Activated CD8-positive, alpha-beta memory T cell treated with anti-CD3 and anti-CD28 coated beads, Interleukin-2, amount 50 U/mL, for 24 hours (primary cell): Measurements from ENCODE around the gene F2.

ENCODE experiments used
- DNase-seq: peaks from one replicate; pipeline ENCODE4 v3.0.0-alpha.2; 2020; ENCODE audit errors: extremely low read depth

F2 gene

DNA sequence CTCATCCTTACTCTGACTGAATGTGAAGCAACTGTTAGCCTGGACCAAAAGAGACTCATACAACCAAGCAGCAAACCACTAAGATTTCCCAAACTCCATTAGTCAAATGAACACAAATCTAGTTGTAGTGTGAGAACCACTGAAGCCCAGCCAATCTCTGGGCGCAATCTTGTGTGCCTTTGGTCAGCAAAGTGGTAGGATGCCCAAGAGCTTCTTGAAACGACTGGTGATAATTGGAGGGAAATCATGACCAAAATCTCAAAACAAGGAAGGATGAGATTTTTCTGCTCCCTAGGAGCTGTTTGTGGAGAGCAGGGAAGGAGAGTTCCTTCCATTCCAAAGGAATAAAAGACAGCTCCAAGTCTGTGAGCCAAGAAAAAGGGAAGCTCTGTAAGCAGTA, 24.0 kb downstream of the F2 start:
- no peak for DNase-seq

DNA sequence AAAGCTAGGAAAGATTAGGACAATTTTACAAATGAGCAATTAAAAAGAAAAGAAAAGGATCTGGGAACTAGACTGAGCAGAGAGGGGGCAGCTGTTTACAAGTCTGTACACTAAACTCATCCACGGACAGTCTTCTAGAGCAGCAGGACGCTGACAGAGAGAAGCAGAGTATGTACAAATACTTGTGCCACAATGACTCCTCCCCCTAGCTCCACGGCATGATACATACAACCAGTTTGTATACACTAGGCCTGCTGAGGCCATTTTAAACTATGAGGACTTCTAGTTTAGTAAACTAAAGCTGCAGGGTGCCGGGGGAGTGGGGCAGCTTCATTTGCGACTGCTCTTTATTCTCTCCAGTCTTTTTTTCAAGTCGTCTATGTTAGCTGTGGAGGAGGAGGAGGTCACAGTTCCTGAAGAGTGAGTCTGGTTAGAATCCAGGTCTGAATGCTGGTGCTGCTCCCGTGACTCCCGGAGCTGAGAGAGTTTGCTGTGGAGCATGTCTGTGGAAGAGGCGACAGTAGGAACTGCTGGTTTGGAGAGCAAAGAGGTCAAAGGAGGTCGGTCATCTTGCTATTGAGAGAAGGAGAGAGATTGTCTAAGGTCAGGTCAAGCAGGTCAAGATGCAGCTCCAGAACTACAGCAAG, 24.8 kb downstream of the F2 start:
- no peak for DNase-seq

DNA sequence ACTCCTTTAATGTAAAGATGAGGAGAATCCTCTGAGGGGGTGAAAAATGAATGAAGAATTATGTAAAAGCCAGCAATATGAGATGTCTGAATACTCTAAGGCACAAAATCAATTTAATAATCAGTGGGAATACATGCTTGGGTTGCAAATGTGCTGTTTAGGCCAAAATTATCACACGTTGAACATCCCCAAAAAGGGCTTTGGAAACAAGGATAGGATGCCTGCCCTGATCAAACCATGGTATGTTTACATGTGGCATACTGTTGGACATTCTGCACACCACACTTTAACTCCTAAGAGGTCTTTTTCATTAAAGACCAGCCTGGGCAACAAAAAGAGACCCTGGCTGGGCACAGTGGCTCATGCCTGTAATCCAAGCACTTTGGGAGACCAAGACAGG, 26.3 kb downstream of the F2 start:
- no peak for DNase-seq

DNA sequence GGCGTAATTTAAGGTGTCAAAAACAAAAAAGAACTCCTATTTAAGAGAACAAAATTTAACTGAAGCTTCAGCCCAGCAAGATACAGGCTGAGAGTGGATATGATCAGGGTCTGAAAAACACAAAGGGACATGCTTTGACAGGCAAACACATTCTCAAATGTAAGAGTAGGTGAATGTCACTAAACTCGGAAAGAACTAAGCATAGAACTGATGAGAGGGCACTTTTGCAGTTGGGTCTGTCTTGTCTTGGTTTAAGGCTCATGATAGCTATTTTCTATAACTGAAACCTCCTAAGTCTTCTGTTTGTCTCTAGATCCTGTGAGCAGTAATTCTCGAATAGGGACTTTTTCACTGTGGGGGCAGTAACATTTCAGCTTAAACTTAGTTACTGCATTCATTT, 27.0 kb downstream of the F2 start:
- no peak for DNase-seq

DNA sequence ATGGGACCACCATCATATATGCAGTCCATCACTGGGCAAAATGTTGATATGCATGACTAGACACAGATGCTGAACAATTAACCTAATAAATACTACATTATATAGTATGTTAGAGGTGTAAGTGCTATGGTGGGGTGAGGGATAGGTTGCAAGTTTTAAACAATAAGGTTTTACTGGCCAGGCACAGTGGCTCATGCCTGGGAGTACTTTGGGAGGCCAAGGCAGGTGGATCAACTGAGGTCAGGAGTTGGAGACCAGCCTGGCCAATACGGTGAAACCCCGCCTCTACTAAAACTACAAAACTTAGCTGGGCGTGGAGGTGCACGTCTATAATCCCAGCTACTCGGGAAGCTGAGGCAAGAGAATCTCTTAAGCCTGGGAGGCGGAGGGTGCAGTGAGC, 28.1 kb downstream of the F2 start:
- no peak for DNase-seq

DNA sequence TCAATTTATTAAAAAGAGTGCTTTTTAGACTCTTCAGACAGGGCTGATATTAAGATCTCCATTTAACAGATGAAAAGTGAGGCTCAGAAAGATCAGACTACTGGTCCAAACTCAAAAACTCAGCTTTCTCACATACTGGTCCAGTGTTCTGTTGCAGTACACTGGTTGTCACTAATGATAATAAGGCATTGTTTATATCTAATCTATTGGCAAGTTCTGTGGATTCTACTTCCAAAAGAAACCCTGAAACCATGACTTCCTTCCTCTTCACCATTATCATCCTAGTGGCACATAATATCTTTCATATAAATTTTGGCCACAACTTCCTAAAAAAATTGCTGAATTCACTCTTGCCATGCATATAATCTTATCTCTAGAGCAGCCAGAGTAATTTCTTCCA, 36.9 kb downstream of the F2 start:
- no peak for DNase-seq

DNA sequence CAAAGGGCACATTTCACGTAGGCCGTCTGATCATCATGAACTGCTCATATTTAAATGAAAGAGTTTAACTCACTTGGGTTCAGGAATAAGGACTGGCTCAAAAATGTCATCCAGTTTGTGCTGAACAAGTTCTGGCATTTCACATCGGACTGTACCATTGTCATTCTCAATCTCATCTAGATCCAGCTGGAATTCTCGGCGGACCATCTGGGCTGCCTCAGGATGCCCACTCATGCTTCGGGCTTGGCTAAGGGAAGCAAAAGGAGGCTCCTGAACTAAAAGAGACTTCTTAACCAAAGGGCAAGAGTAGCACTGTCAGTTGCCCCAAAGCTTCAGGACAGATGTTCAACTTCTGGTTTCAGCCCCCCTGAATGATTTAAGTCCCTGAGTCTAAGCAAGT, 40.2 kb downstream of the F2 start:
- DNase-seq: no peak

DNA sequence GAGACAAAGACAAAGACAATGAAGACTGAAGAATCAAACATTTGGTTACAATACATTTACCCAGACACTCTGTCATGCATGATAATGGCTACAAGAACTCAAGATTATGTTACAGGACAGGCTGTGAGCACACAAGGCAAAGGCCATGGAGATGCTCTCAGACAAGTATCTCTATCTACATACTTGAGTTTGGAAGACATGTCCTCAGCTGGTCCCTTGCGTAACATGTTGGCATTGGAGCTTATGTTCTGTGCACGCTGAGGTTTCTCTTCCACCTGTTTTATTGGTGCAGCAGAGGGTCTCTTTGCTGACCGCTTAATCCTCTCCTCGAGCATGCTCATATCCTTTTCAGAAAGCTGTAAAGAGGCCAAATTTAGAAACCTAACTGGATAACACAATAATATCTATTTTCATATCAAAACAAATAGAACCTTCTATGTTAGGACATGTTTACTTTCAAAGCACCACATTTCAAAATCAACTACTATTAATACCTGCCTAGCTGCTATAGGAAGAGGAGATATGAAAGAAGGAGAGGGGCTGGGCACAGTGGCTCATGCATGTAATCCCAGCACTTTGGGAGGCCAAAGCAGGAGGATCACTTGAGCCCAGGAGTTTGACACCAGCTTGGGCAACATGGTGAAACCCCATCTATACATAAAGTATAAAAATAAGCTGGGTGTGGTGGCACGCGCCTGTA, 41.6 kb downstream of the F2 start:
- no peak for DNase-seq

DNA sequence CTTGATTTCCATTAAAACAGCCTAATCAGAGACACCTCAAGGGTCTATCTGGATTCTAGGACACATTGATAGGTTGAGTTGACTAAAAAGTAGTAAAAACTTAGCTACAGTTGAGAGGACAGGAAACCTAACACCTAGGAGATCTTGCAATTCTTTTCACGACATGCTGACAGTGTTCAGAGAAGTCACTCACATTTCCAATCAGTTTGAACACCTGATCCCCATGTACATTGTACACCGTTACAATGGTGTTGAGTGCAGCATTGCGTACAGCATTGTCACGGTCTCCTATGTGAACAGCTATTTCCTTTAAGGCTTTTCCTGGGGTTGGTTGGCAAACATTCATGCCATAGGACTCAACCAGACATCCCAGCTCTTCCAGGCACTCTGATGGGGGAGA, 42.8 kb downstream of the F2 start:
- DNase-seq: no peak

DNA sequence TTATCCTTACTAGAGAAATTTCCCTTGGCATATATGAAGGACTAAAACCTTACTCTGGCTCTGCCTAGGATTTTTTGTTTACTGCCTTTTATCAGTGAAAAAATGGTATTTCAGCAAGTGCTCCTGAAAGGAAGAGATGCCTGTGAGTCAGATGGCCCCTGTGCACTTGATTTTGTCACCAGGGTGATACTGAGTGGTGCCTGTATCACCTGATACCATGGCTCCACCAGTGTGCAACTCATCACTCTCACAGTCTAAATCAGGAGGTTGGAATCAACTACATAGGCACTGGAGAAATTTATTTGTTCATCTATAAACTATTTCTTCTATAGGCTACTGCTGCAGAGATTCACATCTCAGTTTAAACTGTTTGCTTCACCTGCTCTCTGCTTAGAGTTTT, 43.2 kb downstream of the F2 start:
- DNase-seq: no peak

DNA sequence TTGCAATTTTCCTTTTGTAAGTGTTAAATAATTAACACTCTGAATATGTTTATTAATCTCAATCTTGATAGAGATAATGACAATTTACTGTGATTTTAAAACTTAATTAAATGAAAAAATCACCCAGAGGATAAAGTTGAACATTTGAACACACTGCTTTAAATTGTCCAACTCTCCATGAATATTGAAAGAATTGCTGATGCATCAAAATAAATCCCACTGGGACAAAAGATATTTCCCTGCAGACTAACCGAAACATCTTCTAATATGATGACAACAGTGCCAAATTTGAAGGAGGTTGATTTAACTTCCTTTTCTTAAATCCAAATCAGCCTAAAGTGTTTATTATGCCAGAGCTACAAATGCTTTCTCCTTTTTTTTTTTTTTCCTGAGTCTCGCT, 47.6 kb downstream of the F2 start:
- DNase-seq: no peak

DNA sequence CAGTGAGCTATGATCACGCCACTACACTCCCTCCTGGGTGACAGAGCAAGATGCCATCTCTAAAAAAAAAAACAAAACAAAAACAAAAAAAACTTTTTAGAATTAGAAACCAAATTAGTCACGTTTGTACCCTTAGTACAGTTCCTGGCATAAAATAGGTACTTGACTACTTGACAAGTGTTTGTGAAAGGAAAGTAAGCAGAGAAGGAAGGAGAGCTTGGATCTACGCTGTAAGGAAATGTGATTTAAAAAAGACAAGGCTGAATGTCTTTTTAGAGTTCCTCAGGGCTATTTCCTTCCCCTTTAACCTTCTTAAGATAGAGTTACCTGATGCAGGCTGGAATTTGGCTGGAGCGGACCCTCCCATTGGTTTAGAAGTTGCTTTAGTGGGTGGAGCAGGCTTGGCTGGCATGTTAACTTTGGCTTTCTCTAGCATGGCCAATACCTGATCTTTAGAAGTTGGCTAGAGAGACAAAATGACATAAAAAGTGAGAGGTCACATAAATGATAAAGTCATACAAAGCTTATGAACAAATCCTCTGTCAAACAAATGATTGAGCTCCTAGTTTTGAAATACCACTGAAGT, 50.7 kb downstream of the F2 start:
- DNase-seq: no peak

DNA sequence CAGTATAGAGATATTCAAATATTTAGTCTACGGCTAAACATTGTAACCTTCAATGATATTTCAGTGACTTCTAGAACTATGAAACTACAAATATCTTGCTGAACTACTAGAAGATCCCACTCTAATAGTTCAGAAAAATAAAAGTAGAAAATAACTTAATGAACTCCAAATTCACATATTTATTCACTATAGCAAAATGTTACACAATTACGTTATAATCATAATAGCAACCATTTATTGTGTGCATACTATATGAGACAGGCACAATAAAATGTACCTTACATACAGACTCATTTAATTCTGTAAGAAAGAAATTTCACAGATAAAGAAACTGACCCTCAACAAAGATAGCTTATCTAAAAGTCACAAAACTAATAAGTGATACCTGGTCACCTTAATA, 57.9 kb downstream of the F2 start:
- DNase-seq: no peak

DNA sequence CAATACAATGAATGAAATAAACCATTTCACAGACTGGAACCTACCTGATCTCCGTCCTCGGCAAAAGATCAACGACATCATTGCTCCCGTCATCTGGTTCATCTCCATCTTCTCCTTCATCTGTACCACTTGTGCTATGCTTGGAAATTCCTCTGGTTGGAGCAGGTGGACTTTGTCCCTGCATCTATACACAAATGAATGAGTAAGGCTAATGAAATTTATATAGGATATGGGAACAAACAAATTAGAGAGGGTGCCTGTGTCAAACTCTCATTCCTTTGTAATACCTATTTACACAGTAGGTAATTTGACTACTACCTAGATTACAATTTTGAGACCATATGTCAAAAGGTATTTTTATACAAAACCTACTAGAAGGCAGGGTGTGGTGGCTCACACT, 59.4 kb downstream of the F2 start:
- no peak for DNase-seq
